ENCODE data around the gene SLX4IP.

Gene SLX4IP

DNA sequence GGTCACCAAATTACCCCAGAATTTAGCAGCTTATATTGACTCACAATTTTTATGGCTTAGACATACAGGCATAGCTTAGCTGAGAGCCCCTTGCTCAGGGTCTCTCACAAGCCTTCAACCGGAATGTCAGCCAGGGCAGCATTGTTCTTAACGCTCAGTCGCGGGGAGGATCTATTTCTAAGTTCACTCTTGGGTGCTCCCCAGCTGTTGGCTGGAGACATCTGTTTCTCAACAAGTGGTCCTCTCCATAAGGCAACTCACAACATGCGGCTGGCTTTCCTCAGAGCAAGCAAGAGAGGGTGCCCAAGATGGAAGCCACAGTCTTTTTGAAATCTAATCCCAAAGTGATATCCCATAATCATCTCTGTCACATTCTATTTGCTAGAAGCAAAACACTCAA is 46.6 kb downstream of the SLX4IP start:
- Histone ChIP-seq H3K9me3 (ENCODE audit: control insufficient read depth, insufficient read depth, low read length) (no peaks in the 10 kb centered on the region), H3K9ac (ENCODE audit: low read depth, low read length) (no peak overlapping the region), H3K27me3 (ENCODE audit: control insufficient read depth, insufficient read depth, low read length) (no peaks in the 10 kb centered on the region), H3K36me3 (ENCODE audit: control insufficient read depth, insufficient read depth, low read length) (no peaks in the 10 kb centered on the region), H3K4me1 (ENCODE audit: control insufficient read depth, insufficient read depth, low read length) (no peaks in the 10 kb centered on the region), H3K27ac (ENCODE audit: low read depth, low read length) (no peak overlapping the region), H3K4me3 (ENCODE audit: low read depth, low read length) (no peak overlapping the region)

DNA sequence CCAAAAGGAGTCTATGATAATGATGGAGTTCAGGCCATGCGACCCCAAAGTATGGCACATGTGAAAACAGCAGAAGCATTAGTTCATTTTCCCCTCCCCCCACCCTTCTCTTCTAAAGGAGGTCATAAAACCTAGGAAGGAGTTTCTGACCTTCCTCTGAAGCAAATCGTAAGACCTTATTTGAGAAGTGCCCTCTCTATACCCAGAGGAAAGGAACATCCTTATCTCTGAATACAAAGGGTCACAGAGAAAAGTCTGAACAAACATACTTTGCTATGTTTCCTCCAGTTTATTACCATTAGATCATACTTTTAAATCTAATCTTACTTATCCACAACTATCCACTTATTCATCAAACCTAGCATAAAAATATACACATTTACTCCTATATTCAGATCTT is 48.6 kb downstream of the SLX4IP start:
- no peak overlapping the region for H3K27ac ChIP-seq (ENCODE audit: low read depth, low read length)
- no peaks in the 10 kb centered on the region for H3K27me3 ChIP-seq (ENCODE audit: control insufficient read depth, insufficient read depth, low read length)
- no peaks in the 10 kb centered on the region for H3K36me3 ChIP-seq (ENCODE audit: control insufficient read depth, insufficient read depth, low read length)
- H3K4me1 ChIP-seq (ENCODE audit: control insufficient read depth, insufficient read depth, low read length): peaks cover 10% of the 10 kb centered on the region
- no peak overlapping the region for H3K9ac ChIP-seq (ENCODE audit: low read depth, low read length)
- H3K9me3 ChIP-seq (ENCODE audit: control insufficient read depth, insufficient read depth, low read length): no peaks in the 10 kb centered on the region
- no peak overlapping the region for H3K4me3 ChIP-seq (ENCODE audit: low read depth, low read length)

DNA sequence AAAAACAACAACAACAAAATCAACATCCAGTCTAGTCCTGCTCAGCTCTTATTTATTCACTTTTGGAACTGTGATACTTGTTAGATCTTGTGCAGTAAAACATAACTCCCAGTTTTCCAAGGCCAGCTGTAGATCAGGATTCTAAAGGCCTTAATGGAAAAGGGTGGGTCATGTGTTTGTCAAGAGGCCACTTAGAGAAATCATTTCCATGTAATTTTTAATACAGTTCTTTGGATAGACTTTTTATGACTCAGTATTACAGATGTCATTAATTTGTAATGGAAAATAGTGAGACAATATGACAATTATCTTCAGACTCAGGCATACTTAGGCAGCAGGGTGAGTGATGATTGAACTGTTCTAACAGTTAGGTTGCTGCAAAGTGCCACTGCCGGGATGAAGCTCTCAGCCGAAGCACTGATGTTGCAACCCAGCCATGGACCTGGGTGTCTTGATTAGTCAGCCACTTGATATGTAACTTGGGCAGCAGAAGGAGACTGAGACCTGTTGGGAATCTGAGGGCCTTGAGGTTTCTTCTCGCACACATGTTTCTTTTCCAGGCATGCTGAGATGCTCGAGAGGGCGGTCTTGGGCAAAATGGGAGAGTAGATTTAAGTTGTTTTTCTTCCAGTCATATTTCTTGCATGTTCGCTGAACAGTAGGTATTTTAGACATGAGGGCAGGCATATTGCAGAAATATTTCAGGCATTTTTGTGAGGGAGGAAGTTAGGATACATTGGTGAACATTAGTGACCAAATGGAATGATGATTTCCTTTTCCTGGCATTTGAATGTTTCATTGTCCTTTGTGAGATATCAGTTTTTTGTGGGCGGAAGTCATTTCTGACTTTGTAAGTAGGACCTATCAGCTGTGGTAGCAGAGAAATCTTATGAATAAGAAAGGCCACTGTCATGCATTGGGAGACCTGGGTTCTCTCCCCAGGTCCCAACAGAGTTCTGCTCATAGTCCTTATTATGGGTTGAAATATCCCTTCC is 52.3 kb downstream of the SLX4IP start:
- Histone ChIP-seq H3K9me3 (ENCODE audit: control insufficient read depth, insufficient read depth, low read length) (no peaks in the 10 kb centered on the region), H3K27me3 (ENCODE audit: control insufficient read depth, insufficient read depth, low read length) (no peaks in the 10 kb centered on the region), H3K36me3 (ENCODE audit: control insufficient read depth, insufficient read depth, low read length) (no peaks in the 10 kb centered on the region), H3K9ac (ENCODE audit: low read depth, low read length) (no peak overlapping the region), H3K4me1 (ENCODE audit: control insufficient read depth, insufficient read depth, low read length) (peaks cover 44% of the 10 kb centered on the region), H3K27ac (ENCODE audit: low read depth, low read length) (no peak overlapping the region), H3K4me3 (ENCODE audit: low read depth, low read length) (no peak overlapping the region)

DNA sequence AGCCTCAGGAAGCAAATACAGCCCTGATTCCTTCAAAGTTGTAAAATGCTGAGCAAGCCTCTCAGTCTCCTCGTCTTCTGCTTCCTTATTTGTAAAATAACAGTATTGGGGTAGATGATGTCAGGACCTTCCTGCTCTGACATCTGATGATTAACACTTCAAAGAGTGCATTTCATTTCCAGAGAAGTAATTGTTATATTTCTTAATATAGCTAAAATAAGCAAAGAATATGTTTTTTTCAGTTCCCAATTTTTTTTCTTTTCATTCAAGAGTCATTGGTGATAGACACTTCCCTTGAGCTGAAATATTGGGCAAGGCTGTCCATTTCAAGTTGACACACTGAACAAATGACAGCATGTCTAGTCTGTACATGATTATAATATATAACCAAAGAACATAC is 53.4 kb downstream of the SLX4IP start:
- Histone ChIP-seq H3K36me3 (ENCODE audit: control insufficient read depth, insufficient read depth, low read length) (no peaks in the 10 kb centered on the region), H3K9me3 (ENCODE audit: control insufficient read depth, insufficient read depth, low read length) (no peaks in the 10 kb centered on the region), H3K27ac (ENCODE audit: low read depth, low read length) (no peak overlapping the region), H3K27me3 (ENCODE audit: control insufficient read depth, insufficient read depth, low read length) (no peaks in the 10 kb centered on the region), H3K9ac (ENCODE audit: low read depth, low read length) (no peak overlapping the region), H3K4me3 (ENCODE audit: low read depth, low read length) (no peak overlapping the region), H3K4me1 (ENCODE audit: control insufficient read depth, insufficient read depth, low read length) (peaks cover 44% of the 10 kb centered on the region)

DNA sequence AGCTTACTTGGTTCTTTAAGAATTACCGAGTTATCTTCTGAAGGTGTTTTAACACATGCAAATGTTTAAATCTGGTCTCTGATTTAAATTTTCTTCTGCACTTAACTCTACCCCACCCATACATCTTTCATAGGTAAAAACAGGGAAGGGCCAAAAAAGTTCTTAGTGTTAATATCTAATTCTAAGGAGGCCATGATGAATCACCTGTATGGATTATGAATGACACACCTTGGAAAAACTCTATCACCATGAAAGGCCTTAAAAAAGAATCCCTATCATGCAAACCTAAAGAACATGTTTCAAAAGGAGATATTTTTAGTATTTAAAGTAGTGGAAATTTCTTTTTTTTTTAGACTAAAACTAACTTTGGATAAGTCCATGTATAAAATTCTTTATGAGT is 54.7 kb downstream of the SLX4IP start:
- H3K4me3 ChIP-seq (ENCODE audit: low read depth, low read length): no peak overlapping the region
- H3K36me3 ChIP-seq (ENCODE audit: control insufficient read depth, insufficient read depth, low read length): no peaks in the 10 kb centered on the region
- no peaks in the 10 kb centered on the region for H3K9me3 ChIP-seq (ENCODE audit: control insufficient read depth, insufficient read depth, low read length)
- peaks cover 44% of the 10 kb centered on the region for H3K4me1 ChIP-seq (ENCODE audit: control insufficient read depth, insufficient read depth, low read length)
- peak overlapping the region; percentile 96 for H3K27ac ChIP-seq (ENCODE audit: low read depth, low read length)
- H3K9ac ChIP-seq (ENCODE audit: low read depth, low read length): no peak overlapping the region
- H3K27me3 ChIP-seq (ENCODE audit: control insufficient read depth, insufficient read depth, low read length): no peaks in the 10 kb centered on the region

DNA sequence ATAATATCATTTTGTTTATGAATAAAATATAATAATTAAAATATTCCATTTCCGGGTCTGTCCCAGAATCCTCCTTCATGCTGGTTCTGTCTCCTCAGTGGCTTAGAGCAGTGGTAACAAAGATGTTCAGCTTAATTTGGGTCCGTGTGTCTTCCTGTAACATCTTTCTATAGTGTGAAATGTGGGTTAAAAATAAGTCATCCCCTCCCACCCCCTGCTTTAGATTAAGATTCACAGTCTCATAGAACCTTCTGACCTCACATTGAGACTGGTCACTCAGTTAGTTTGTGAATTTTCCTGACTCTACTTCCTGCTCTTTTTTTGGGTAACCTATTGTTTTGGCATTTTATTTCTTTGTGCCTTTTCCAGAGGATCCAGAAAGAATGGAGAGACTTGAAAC is 55.2 kb downstream of the SLX4IP start:
- peak overlapping the region; percentile 6; the same call in 1 of the 2 replicates for H3K9ac ChIP-seq (ENCODE audit: low read depth, low read length)
- 0 out of 2 replicates have a peak overlapping the region, but pooled peaks have one; percentile 12 for H3K4me3 ChIP-seq (ENCODE audit: low read depth, low read length)
- no peaks in the 10 kb centered on the region for H3K36me3 ChIP-seq (ENCODE audit: control insufficient read depth, insufficient read depth, low read length)
- no peaks in the 10 kb centered on the region for H3K9me3 ChIP-seq (ENCODE audit: control insufficient read depth, insufficient read depth, low read length)
- H3K4me1 ChIP-seq (ENCODE audit: control insufficient read depth, insufficient read depth, low read length): peaks cover 44% of the 10 kb centered on the region
- H3K27me3 ChIP-seq (ENCODE audit: control insufficient read depth, insufficient read depth, low read length): no peaks in the 10 kb centered on the region
- H3K27ac ChIP-seq (ENCODE audit: low read depth, low read length): peak overlapping the region; percentile 96

DNA sequence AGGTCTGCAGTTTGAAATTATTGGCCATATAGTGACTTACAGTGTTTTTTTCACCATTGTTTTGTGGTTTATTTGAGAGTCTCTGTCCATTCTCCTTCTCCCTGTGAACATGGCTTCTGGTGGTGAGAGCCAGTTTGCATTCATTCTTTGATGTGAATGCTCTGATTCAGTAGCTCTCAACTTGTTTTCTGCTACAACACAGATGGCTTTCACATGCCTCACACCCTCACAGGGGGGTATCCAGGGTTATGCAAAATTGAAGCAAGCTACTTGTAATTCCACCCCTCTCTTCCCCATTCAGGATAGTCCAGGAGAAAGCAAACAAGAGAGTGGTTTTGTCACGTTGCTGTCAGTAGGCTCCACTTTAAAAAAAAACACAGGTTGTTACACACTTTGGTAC is 55.6 kb downstream of the SLX4IP start:
- Histone ChIP-seq H3K4me3 (ENCODE audit: low read depth, low read length) (peak overlapping the region; percentile 12; the same call in 1 of the 2 replicates), H3K27me3 (ENCODE audit: control insufficient read depth, insufficient read depth, low read length) (no peaks in the 10 kb centered on the region), H3K4me1 (ENCODE audit: control insufficient read depth, insufficient read depth, low read length) (peaks cover 44% of the 10 kb centered on the region), H3K27ac (ENCODE audit: low read depth, low read length) (peak overlapping the region; percentile 96), H3K9me3 (ENCODE audit: control insufficient read depth, insufficient read depth, low read length) (no peaks in the 10 kb centered on the region), H3K36me3 (ENCODE audit: control insufficient read depth, insufficient read depth, low read length) (no peaks in the 10 kb centered on the region), H3K9ac (ENCODE audit: low read depth, low read length) (peak overlapping the region; percentile 6; the same call in 1 of the 2 replicates)

DNA sequence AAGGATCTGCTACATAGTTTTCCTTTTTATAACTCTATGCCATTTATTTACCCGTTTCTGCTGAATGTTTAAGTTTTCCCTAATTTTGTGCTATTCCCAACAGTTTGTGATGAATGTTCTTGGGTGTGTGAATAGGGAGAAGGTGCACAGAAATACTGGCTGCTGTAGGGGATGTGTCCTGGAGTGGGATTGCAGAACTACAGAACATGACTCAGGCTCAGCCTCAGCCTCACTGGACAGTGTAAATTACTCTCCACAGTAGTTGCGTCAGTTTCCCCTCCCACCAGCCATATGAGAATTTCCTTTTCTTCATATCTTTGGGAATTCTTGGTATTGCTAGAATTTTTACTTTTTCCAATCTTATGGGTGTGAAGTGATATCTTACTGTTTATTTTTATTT is 57.0 kb downstream of the SLX4IP start:
- no peak overlapping the region for H3K4me3 ChIP-seq (ENCODE audit: low read depth, low read length)
- no peak overlapping the region for H3K27ac ChIP-seq (ENCODE audit: low read depth, low read length)
- no peaks in the 10 kb centered on the region for H3K9me3 ChIP-seq (ENCODE audit: control insufficient read depth, insufficient read depth, low read length)
- H3K36me3 ChIP-seq (ENCODE audit: control insufficient read depth, insufficient read depth, low read length): no peaks in the 10 kb centered on the region
- H3K4me1 ChIP-seq (ENCODE audit: control insufficient read depth, insufficient read depth, low read length): peaks cover 47% of the 10 kb centered on the region
- H3K9ac ChIP-seq (ENCODE audit: low read depth, low read length): no peak overlapping the region
- no peaks in the 10 kb centered on the region for H3K27me3 ChIP-seq (ENCODE audit: control insufficient read depth, insufficient read depth, low read length)

DNA sequence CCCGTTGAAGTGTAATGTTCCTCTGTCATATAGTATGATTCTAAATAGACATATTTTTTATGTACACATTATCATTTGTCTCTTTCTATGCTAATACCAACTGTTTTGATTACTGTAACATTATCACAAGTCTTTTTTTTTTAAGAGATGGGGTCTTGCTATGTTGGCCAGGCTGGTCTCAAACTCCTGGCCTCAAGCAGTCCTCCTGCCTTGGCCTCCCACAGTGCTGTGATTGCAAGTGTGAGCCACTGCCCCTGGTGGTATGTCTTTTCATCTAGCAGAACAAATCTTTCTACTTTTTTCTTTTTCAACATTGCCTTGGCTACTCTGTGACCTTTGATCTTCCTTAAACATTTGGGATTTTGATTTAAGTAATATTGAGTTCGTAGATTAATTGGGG is 57.7 kb downstream of the SLX4IP start:
- Histone ChIP-seq H3K4me1 (ENCODE audit: control insufficient read depth, insufficient read depth, low read length) (peaks cover 43% of the 10 kb centered on the region), H3K9ac (ENCODE audit: low read depth, low read length) (no peak overlapping the region), H3K36me3 (ENCODE audit: control insufficient read depth, insufficient read depth, low read length) (no peaks in the 10 kb centered on the region), H3K4me3 (ENCODE audit: low read depth, low read length) (no peak overlapping the region), H3K9me3 (ENCODE audit: control insufficient read depth, insufficient read depth, low read length) (no peaks in the 10 kb centered on the region), H3K27ac (ENCODE audit: low read depth, low read length) (no peak overlapping the region), H3K27me3 (ENCODE audit: control insufficient read depth, insufficient read depth, low read length) (no peaks in the 10 kb centered on the region)

DNA sequence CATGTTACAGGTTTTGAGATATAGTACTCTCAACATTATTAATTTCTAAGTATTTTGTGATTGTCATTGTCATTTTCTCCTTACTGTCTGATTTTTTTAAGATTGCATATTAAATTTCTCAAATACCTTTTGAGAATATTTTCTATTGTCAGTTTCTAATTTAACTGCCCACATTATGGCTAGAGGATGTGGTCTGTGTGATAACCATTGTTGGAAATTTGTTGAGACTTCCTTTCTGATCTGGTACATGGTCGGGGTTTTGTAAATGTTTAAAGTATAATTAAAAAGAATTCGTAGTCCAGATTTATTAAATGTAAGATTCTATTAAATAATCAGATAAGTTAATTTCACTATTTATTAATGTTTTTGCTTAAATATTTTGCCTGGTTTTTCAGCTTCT is 60.1 kb downstream of the SLX4IP start:
- no peak overlapping the region for H3K27ac ChIP-seq (ENCODE audit: low read depth, low read length)
- peaks cover 29% of the 10 kb centered on the region for H3K4me1 ChIP-seq (ENCODE audit: control insufficient read depth, insufficient read depth, low read length)
- H3K9ac ChIP-seq (ENCODE audit: low read depth, low read length): no peak overlapping the region
- no peaks in the 10 kb centered on the region for H3K27me3 ChIP-seq (ENCODE audit: control insufficient read depth, insufficient read depth, low read length)
- no peaks in the 10 kb centered on the region for H3K36me3 ChIP-seq (ENCODE audit: control insufficient read depth, insufficient read depth, low read length)
- no peak overlapping the region for H3K4me3 ChIP-seq (ENCODE audit: low read depth, low read length)
- no peaks in the 10 kb centered on the region for H3K9me3 ChIP-seq (ENCODE audit: control insufficient read depth, insufficient read depth, low read length)

DNA sequence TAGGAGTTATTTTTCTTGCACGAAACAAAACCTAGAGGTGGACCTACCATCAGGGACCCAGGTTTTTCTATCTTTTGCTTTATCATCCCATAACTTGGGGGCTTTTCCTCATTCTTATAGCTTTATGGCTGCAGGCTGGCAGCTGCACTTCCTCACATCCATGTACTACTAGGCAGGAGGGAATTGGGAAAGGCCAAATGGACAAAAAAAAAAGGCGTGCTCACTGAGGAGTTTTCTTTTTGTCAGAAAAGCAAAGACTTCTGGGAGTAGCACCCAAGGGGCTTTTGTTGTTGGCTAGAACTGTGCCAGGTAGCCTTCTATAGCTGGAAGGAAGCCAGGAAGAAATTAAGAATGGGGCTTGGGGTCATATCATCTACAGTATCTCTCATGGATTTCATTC is 61.4 kb downstream of the SLX4IP start:
- no peaks in the 10 kb centered on the region for H3K27me3 ChIP-seq (ENCODE audit: control insufficient read depth, insufficient read depth, low read length)
- H3K4me1 ChIP-seq (ENCODE audit: control insufficient read depth, insufficient read depth, low read length): peaks cover 25% of the 10 kb centered on the region
- H3K36me3 ChIP-seq (ENCODE audit: control insufficient read depth, insufficient read depth, low read length): no peaks in the 10 kb centered on the region
- H3K9me3 ChIP-seq (ENCODE audit: control insufficient read depth, insufficient read depth, low read length): no peaks in the 10 kb centered on the region
- H3K4me3 ChIP-seq (ENCODE audit: low read depth, low read length): no peak overlapping the region
- no peak overlapping the region for H3K27ac ChIP-seq (ENCODE audit: low read depth, low read length)
- H3K9ac ChIP-seq (ENCODE audit: low read depth, low read length): no peak overlapping the region
